ENCODE data around the gene GCK.
A peak's percentile ranks its signal among the peaks of the same experiment; 100 is the strongest.

Gene GCK

GRCh38 chr7:44184873-44185446 is 4.3 kb downstream of the GCK start (continued):
- no peak for TF ChIP-seq TSHZ2 (CRISPR knock-in tag; IDR thresholded peaks at IDR 0.05)

GRCh38 chr7:44184206-44184872 is 4.9 kb downstream of the GCK start:
- TF ChIP-seq TOX (CRISPR knock-in tag; IDR thresholded peaks at IDR 0.05; ENCODE audit: borderline replicate concordance) (no peak), POU6F1 (CRISPR knock-in tag; IDR thresholded peaks at IDR 0.05; ENCODE audit: borderline replicate concordance, low read depth) (no peak), TSHZ2 (CRISPR knock-in tag; IDR thresholded peaks at IDR 0.05) (no peak), CREB5 (CRISPR knock-in tag; IDR thresholded peaks at IDR 0.05; ENCODE audit: low read depth) (no peak), ISL1 (CRISPR knock-in tag; IDR thresholded peaks at IDR 0.05) (no peak), CSRNP3 (CRISPR knock-in tag; IDR thresholded peaks at IDR 0.05) (no peak), ZNF70 (CRISPR knock-in tag; IDR thresholded peaks at IDR 0.05) (no peak), ZFP30 (CRISPR knock-in tag; IDR thresholded peaks at IDR 0.05) (no peak), TCF4 (CRISPR knock-in tag; IDR thresholded peaks at IDR 0.05; ENCODE audit: borderline replicate concordance) (no peak), BACH2 (CRISPR knock-in tag; IDR thresholded peaks at IDR 0.05; ENCODE audit: borderline replicate concordance) (no peak), ARNTL (CRISPR knock-in tag; IDR thresholded peaks at IDR 0.05; ENCODE audit: borderline replicate concordance, low read depth) (no peak), OSR1 (CRISPR knock-in tag; IDR thresholded peaks at IDR 0.05) (no peak), RARB (CRISPR knock-in tag; IDR thresholded peaks at IDR 0.05) (no peak), ZC3H10 (CRISPR knock-in tag; IDR thresholded peaks at IDR 0.05) (no peak), PPARA (CRISPR knock-in tag; IDR thresholded peaks at IDR 0.05; ENCODE audit: borderline replicate concordance) (no peak), SNAI2 (CRISPR knock-in tag; IDR thresholded peaks at IDR 0.05) (no peak)
- ATAC-seq = peak; percentile 95

- ATAC-seq = no peak
- no peak for TF ChIP-seq ZNF565 (CRISPR knock-in tag; conservative IDR thresholded peaks at IDR 0.05; ENCODE audit: low read depth)
- no peak for TF ChIP-seq CSRNP3 (CRISPR knock-in tag; IDR thresholded peaks at IDR 0.05)
- TF ChIP-seq OSR1 (CRISPR knock-in tag; IDR thresholded peaks at IDR 0.05) = no peak
- TF ChIP-seq RARB (CRISPR knock-in tag; IDR thresholded peaks at IDR 0.05) = no peak
- TF ChIP-seq ZFP30 (CRISPR knock-in tag; IDR thresholded peaks at IDR 0.05) = no peak
- TF ChIP-seq TCF4 (CRISPR knock-in tag; IDR thresholded peaks at IDR 0.05; ENCODE audit: borderline replicate concordance) = no peak
- no peak for TF ChIP-seq POU6F1 (CRISPR knock-in tag; IDR thresholded peaks at IDR 0.05; ENCODE audit: borderline replicate concordance, low read depth)
Observed at GRCh38 chr7:44183386-44183785, 5.9 kb downstream of the GCK start.
